Measurements from ENCODE around the gene NAPA. TPM values are rescaled to one million over a fixed set of nuclear protein-coding genes. Genes with fewer than 3 reads are reported as not detected.

The NAPA gene
- 69.1 TPM for polyA plus RNA-seq (2013, experiment 1 of 2)
- 50.5 TPM for polyA plus RNA-seq (2013, experiment 2 of 2)

DNA sequence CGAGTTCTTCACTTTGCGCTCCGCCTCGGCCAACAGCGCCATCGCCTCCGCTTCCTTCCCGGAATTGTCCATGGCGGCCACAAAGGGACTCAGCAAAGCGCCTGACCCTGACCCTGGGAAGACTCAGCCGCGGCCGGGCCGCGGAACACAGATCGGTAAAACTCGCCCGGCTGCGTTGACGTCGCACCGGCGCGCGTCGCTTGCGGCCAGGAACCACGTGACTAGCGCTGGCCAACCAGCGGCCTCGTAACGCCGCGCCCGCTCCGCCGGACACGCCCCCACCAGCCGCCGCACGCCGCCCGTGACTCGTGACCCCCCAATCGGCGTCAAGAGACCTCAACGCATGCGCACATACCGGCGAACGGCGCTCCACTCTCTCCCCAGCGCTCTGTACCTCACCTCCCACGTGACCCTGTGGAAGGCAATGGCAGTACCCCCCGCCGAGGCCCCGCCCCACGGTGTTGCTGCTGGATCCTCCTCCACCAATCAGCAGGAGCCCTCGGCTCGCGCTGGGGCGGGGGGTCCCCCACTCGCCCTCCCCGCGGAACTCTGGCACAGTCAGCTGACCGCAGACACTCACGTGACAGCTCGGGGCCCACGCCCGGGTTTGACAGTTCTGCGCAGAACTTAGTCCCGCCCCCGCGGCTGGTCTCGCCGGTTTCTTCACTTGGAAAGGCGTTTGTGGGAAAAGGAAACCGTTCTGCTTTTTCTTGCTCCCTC lies at the start of gene NAPA:
TSS of gene NAPA (minus strand) at position 195 of the 720 bp plus-strand sequence. CDS start at position 72, 123 bp downstream.
- H3K4me3 ChIP-seq (ENCODE audit: extremely low read depth, insufficient read depth, low read length, poor library complexity, severe bottlenecking) = peak within 1 kb of the TSS; percentile 98
- H3K9me3 ChIP-seq (ENCODE audit: control insufficient read depth, low read length) = no peaks in the 10 kb centered on the region
- H3K4me1 ChIP-seq (ENCODE audit: control insufficient read depth, insufficient read depth, low read length, poor library complexity, severe bottlenecking) = peaks cover 16% of the 10 kb centered on the region
- H3K27ac ChIP-seq (ENCODE audit: low read depth, low read length, severe bottlenecking) = peak within 1 kb of the TSS; percentile 93
- 0% methylated on average over 73 to 74 of the region's 78 CpGs for WGBS, 2 experiments (ENCODE audit: insufficient coverage in 2 of 2)
- peaks cover 9% of the 10 kb centered on the region for H3K36me3 ChIP-seq (ENCODE audit: control insufficient read depth, insufficient read depth, low read length)

GRCh38 chr19:47564081-47564480 lies 49.2 kb upstream of the NAPA start:
- no peaks in the 10 kb centered on the region for H3K4me1 ChIP-seq (ENCODE audit: control insufficient read depth, insufficient read depth, low read length, poor library complexity, severe bottlenecking)

GRCh38 chr19:47561440-47562057 lies 46.7 kb upstream of the NAPA start:
- Histone ChIP-seq H3K9me3 (ENCODE audit: control insufficient read depth, low read length) (no peaks in the 10 kb centered on the region), H3K36me3 (ENCODE audit: control insufficient read depth, insufficient read depth, low read length) (no peaks in the 10 kb centered on the region), H3K27ac (ENCODE audit: low read depth, low read length, severe bottlenecking) (no peak overlapping the region), H3K4me3 (ENCODE audit: extremely low read depth, insufficient read depth, low read length, poor library complexity, severe bottlenecking) (no peak overlapping the region), H3K4me1 (ENCODE audit: control insufficient read depth, insufficient read depth, low read length, poor library complexity, severe bottlenecking) (no peaks in the 10 kb centered on the region)
- 93% methylated on average over 5 to 7 of the region's 7 CpGs for WGBS, 2 experiments (ENCODE audit: insufficient coverage in 2 of 2)

More at GRCh38 chr19:47564081-47564480, 49.2 kb upstream of the NAPA start:
- Histone ChIP-seq H3K27ac (ENCODE audit: low read depth, low read length, severe bottlenecking) (no peak overlapping the region), H3K9me3 (ENCODE audit: control insufficient read depth, low read length) (no peaks in the 10 kb centered on the region), H3K4me3 (ENCODE audit: extremely low read depth, insufficient read depth, low read length, poor library complexity, severe bottlenecking) (no peak overlapping the region), H3K36me3 (ENCODE audit: control insufficient read depth, insufficient read depth, low read length) (no peaks in the 10 kb centered on the region)
- WGBS, 2 experiments (ENCODE audit: insufficient coverage in 2 of 2) = 87 to 90% methylated on average over 2 to 3 of the region's 3 CpGs

- H3K9me3 ChIP-seq (ENCODE audit: control insufficient read depth, low read length) = no peaks in the 10 kb centered on the region
- no peak overlapping the region for H3K27ac ChIP-seq (ENCODE audit: low read depth, low read length, severe bottlenecking)
- H3K4me1 ChIP-seq (ENCODE audit: control insufficient read depth, insufficient read depth, low read length, poor library complexity, severe bottlenecking) = no peaks in the 10 kb centered on the region
- no peaks in the 10 kb centered on the region for H3K36me3 ChIP-seq (ENCODE audit: control insufficient read depth, insufficient read depth, low read length)
- 75 to 100% methylated on average over 1 of the region's 2 CpGs for WGBS, 2 experiments (ENCODE audit: insufficient coverage in 2 of 2)
- no peak overlapping the region for H3K4me3 ChIP-seq (ENCODE audit: extremely low read depth, insufficient read depth, low read length, poor library complexity, severe bottlenecking)
These were observed 46.1 kb upstream of the NAPA start for GRCh38 chr19:47560999-47561398.

DNA sequence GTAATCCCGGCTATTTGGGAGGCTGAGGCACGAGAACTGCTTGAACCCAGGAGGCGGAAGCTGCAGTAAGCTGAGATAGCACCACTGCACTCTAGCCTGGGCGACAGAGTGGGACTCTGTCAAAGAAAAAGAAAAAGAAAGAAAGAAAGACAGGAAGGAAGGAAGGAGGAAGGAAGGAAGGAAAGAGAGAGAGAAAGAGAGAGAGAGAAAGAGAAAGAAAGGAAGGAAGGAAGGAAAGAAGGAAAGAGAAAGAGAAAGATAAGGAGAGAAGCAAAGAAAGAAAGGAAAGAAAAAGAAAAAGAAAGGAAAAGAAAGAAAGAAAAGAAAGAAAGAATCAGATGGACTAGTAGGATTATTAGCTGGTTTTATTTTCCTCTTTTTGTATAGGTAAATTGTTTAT lies 35.3 kb upstream of the NAPA start:
- Histone ChIP-seq H3K4me1 (ENCODE audit: control insufficient read depth, insufficient read depth, low read length, poor library complexity, severe bottlenecking) (peaks cover 3% of the 10 kb centered on the region), H3K36me3 (ENCODE audit: control insufficient read depth, insufficient read depth, low read length) (no peaks in the 10 kb centered on the region), H3K4me3 (ENCODE audit: extremely low read depth, insufficient read depth, low read length, poor library complexity, severe bottlenecking) (no peak overlapping the region), H3K9me3 (ENCODE audit: control insufficient read depth, low read length) (no peaks in the 10 kb centered on the region), H3K27ac (ENCODE audit: low read depth, low read length, severe bottlenecking) (no peak overlapping the region)
- WGBS, 2 experiments (ENCODE audit: insufficient coverage in 2 of 2) = 92% methylated on average over 4 of the region's 4 CpGs

DNA sequence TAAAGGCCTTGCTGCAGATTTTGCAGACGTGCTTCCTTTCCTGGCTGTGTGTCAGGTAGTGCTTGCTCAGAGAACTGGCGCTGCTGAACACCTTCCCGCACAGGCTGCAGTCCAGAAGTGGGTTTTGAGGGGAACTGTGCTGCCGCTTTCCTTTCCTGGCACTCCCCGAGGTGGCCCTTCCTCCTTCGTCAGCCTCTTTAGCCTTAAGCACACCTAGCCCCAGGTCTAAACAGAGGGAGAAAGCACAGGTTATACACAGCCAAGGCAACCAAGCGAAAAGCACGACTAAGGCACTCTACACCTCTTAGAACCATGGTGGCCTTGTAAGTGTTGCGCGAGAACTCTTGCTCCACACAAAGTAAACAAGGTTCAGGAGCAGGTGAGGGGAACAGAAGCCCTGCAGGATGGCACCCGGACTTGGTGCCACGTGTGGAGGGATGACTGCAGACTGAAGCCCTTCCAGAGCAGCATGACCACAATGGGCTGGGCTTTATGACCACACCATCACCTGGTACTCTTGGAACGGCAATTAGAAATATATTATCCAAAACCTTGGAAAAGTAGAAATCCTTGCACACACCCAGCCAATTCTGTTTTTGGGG lies 34.5 kb upstream of the NAPA start:
- 89 to 90% methylated on average over 9 to 10 of the region's 13 CpGs for WGBS, 2 experiments (ENCODE audit: insufficient coverage in 2 of 2)
- Histone ChIP-seq H3K36me3 (ENCODE audit: control insufficient read depth, insufficient read depth, low read length) (no peaks in the 10 kb centered on the region), H3K27ac (ENCODE audit: low read depth, low read length, severe bottlenecking) (no peak overlapping the region), H3K4me3 (ENCODE audit: extremely low read depth, insufficient read depth, low read length, poor library complexity, severe bottlenecking) (no peak overlapping the region), H3K9me3 (ENCODE audit: control insufficient read depth, low read length) (no peaks in the 10 kb centered on the region), H3K4me1 (ENCODE audit: control insufficient read depth, insufficient read depth, low read length, poor library complexity, severe bottlenecking) (peaks cover 3% of the 10 kb centered on the region)

- Histone ChIP-seq H3K4me1 (ENCODE audit: control insufficient read depth, insufficient read depth, low read length, poor library complexity, severe bottlenecking) (peaks cover 5% of the 10 kb centered on the region), H3K4me3 (ENCODE audit: extremely low read depth, insufficient read depth, low read length, poor library complexity, severe bottlenecking) (no peak overlapping the region), H3K27ac (ENCODE audit: low read depth, low read length, severe bottlenecking) (no peak overlapping the region), H3K9me3 (ENCODE audit: control insufficient read depth, low read length) (no peaks in the 10 kb centered on the region), H3K36me3 (ENCODE audit: control insufficient read depth, insufficient read depth, low read length) (no peaks in the 10 kb centered on the region)
- 80 to 83% methylated on average over 1 of the region's 2 CpGs for WGBS, 2 experiments (ENCODE audit: insufficient coverage in 2 of 2)
These were observed 32.3 kb upstream of the NAPA start for GRCh38 chr19:47547199-47547598.

DNA sequence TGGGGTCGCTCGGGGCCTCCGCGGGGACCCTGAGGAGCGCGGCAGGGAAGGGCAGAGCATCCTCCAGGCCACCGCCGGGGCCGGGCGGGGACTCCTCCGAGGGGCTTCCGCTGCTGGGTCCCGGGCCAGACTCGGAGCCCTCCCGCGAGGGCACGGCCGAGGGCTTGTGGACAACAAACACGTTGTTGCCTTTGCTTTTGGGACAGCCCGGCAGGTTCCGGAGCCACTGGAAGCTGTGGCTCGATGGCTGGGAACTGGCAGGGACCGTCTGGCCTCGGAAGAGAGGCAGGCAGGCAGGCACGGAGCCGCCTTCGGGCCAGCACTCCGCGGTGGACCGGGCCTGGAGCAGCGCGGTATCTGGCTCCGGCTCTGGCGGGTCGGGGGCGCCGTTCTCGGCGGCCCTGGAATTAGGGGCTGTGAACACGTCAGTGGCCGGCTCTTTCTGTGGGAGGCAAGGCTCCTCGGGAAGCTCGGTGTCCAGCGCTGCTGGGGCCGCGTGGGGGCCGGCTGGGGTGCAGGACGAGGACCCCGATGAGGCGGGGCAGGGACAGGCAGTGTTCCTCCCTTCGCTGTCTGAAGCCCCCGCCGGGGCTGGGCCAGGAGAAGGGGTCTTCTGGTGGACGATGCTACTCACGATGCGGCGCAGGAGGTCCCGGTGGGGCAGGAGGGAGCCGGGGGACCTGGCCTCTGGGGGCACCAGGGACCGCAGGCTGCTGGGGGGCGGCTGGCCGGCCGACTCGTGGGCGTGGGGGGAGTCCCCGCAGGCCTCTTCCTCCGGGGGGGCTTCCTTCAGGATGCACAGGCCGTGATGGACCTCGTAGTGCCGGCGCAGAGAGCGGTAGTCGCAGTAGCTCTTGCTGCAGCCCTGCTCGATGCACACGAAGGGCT lies 30.4 kb upstream of the NAPA start:
- H3K36me3 ChIP-seq (ENCODE audit: control insufficient read depth, insufficient read depth, low read length) = no peaks in the 10 kb centered on the region
- no peak overlapping the region for H3K4me3 ChIP-seq (ENCODE audit: extremely low read depth, insufficient read depth, low read length, poor library complexity, severe bottlenecking)
- peaks cover 18% of the 10 kb centered on the region for H3K4me1 ChIP-seq (ENCODE audit: control insufficient read depth, insufficient read depth, low read length, poor library complexity, severe bottlenecking)
- H3K27ac ChIP-seq (ENCODE audit: low read depth, low read length, severe bottlenecking) = no peak overlapping the region
- WGBS, 2 experiments (ENCODE audit: insufficient coverage in 2 of 2) = 91 to 96% methylated on average over 70 to 71 of the region's 75 CpGs
- no peaks in the 10 kb centered on the region for H3K9me3 ChIP-seq (ENCODE audit: control insufficient read depth, low read length)

- H3K4me3 ChIP-seq (ENCODE audit: extremely low read depth, insufficient read depth, low read length, poor library complexity, severe bottlenecking) = no peak overlapping the region
- H3K36me3 ChIP-seq (ENCODE audit: control insufficient read depth, insufficient read depth, low read length) = no peaks in the 10 kb centered on the region
- H3K4me1 ChIP-seq (ENCODE audit: control insufficient read depth, insufficient read depth, low read length, poor library complexity, severe bottlenecking) = peaks cover 18% of the 10 kb centered on the region
- WGBS, 2 experiments (ENCODE audit: insufficient coverage in 2 of 2) = 94 to 95% methylated on average over 16 to 22 of the region's 22 CpGs
- H3K9me3 ChIP-seq (ENCODE audit: control insufficient read depth, low read length) = no peaks in the 10 kb centered on the region
- H3K27ac ChIP-seq (ENCODE audit: low read depth, low read length, severe bottlenecking) = no peak overlapping the region
These were observed 29.6 kb upstream of the NAPA start for GRCh38 chr19:47544476-47544875.

DNA sequence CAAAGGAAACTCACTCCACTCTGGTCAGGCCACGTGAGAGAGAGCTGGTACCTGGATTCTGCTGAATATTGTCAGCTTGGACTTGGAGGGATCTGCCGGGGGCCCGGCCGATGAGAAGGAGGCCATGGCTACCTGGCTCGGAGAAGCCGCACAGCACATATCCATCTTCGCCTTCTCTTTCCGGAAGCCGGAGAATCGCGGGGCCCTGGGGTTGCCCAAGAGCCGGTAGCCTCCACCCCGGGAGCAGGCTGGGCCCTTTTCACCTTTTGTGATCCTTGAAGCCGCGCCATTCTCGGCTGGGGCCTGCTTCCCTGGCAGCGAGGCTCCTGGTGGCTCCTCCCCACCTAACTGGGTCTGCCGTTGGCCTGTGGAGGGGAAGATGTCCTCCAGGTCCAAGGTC lies 29.2 kb upstream of the NAPA start:
- Histone ChIP-seq H3K4me1 (ENCODE audit: control insufficient read depth, insufficient read depth, low read length, poor library complexity, severe bottlenecking) (peaks cover 18% of the 10 kb centered on the region), H3K27ac (ENCODE audit: low read depth, low read length, severe bottlenecking) (no peak overlapping the region), H3K36me3 (ENCODE audit: control insufficient read depth, insufficient read depth, low read length) (no peaks in the 10 kb centered on the region), H3K9me3 (ENCODE audit: control insufficient read depth, low read length) (no peaks in the 10 kb centered on the region), H3K4me3 (ENCODE audit: extremely low read depth, insufficient read depth, low read length, poor library complexity, severe bottlenecking) (no peak overlapping the region)
- 91 to 94% methylated on average over 17 to 18 of the region's 18 CpGs for WGBS, 2 experiments (ENCODE audit: insufficient coverage in 2 of 2)
